ENCODE data around the gene OBSCN. TPM values are rescaled to one million over a fixed set of nuclear protein-coding genes. Genes with fewer than 3 reads are reported as not detected.
A peak's percentile ranks its signal among the peaks of the same experiment; 100 is the strongest.

OBSCN gene
- total RNA-seq, 1 donor from 2014 or later = 25.7 TPM

GRCh38 chr1:228373681-228374571 lies 166.1 kb downstream of the OBSCN start:
- peaks cover 4% of the 10 kb centered on the region for H3K9me3 Mint-ChIP-seq (ENCODE audit: unreplicated experiment)

GRCh38 chr1:228374711-228375577 lies 167.1 kb downstream of the OBSCN start:
- H3K9me3 Mint-ChIP-seq (ENCODE audit: unreplicated experiment) = peaks cover 4% of the 10 kb centered on the region
- no peaks in the 10 kb centered on the region for H3K4me1 Mint-ChIP-seq (ENCODE audit: low read depth, unreplicated experiment)
- TF ChIP-seq CTCF (IDR thresholded peaks at IDR 0.05; ENCODE audit: partially characterized antibody, unreplicated experiment) = no peak
- DNase-seq = peak; percentile 19
- peaks cover 9% of the 10 kb centered on the region for H3K27me3 Mint-ChIP-seq (ENCODE audit: unreplicated experiment)
- H3K36me3 Mint-ChIP-seq (ENCODE audit: unreplicated experiment) = no peaks in the 10 kb centered on the region
- H3K4me3 Mint-ChIP-seq (ENCODE audit: unreplicated experiment) = no peak overlapping the region
- no peak overlapping the region for H3K27ac Mint-ChIP-seq (ENCODE audit: unreplicated experiment)

More at GRCh38 chr1:228373681-228374571, 166.1 kb downstream of the OBSCN start:
- peaks cover 2% of the 10 kb centered on the region for H3K27me3 Mint-ChIP-seq (ENCODE audit: unreplicated experiment)
- DNase-seq = no peak
- no peak overlapping the region for H3K4me3 Mint-ChIP-seq (ENCODE audit: unreplicated experiment)
- H3K27ac Mint-ChIP-seq (ENCODE audit: unreplicated experiment) = no peak overlapping the region
- no peaks in the 10 kb centered on the region for H3K36me3 Mint-ChIP-seq (ENCODE audit: unreplicated experiment)
- no peaks in the 10 kb centered on the region for H3K4me1 Mint-ChIP-seq (ENCODE audit: low read depth, unreplicated experiment)
- TF ChIP-seq CTCF (IDR thresholded peaks at IDR 0.05; ENCODE audit: partially characterized antibody, unreplicated experiment) = no peak

GRCh38 chr1:228375578-228376261 lies 167.9 kb downstream of the OBSCN start:
- Mint-ChIP-seq H3K27me3 (ENCODE audit: unreplicated experiment) (peaks cover 12% of the 10 kb centered on the region), H3K4me3 (ENCODE audit: unreplicated experiment) (no peak overlapping the region), H3K9me3 (ENCODE audit: unreplicated experiment) (peaks cover 4% of the 10 kb centered on the region), H3K27ac (ENCODE audit: unreplicated experiment) (no peak overlapping the region), H3K4me1 (ENCODE audit: low read depth, unreplicated experiment) (no peaks in the 10 kb centered on the region), H3K36me3 (ENCODE audit: unreplicated experiment) (no peaks in the 10 kb centered on the region)
- no peak for TF ChIP-seq CTCF (IDR thresholded peaks at IDR 0.05; ENCODE audit: partially characterized antibody, unreplicated experiment)
- no peak for DNase-seq

- no peaks in the 10 kb centered on the region for H3K36me3 Mint-ChIP-seq (ENCODE audit: unreplicated experiment)
- no peaks in the 10 kb centered on the region for H3K4me1 Mint-ChIP-seq (ENCODE audit: low read depth, unreplicated experiment)
- H3K27ac Mint-ChIP-seq (ENCODE audit: unreplicated experiment) = no peak overlapping the region
- DNase-seq = no peak
- no peak for TF ChIP-seq CTCF (IDR thresholded peaks at IDR 0.05; ENCODE audit: partially characterized antibody, unreplicated experiment)
- peaks cover 12% of the 10 kb centered on the region for H3K27me3 Mint-ChIP-seq (ENCODE audit: unreplicated experiment)
- peaks cover 7% of the 10 kb centered on the region for H3K9me3 Mint-ChIP-seq (ENCODE audit: unreplicated experiment)
- no peak overlapping the region for H3K4me3 Mint-ChIP-seq (ENCODE audit: unreplicated experiment)
Observed at GRCh38 chr1:228376262-228376628, 168.4 kb downstream of the OBSCN start.

Measured in glutamatergic neuron (in vitro differentiated cells).